ENCODE measurements around the gene KIAA1671.

Gene KIAA1671

GRCh38 chr22:25018009-25018408, 65.5 kb downstream of the KIAA1671 start:
- DNase-seq = no peak

GRCh38 chr22:25019427-25020184, 67.1 kb downstream of the KIAA1671 start:
- no peak for DNase-seq

DNA sequence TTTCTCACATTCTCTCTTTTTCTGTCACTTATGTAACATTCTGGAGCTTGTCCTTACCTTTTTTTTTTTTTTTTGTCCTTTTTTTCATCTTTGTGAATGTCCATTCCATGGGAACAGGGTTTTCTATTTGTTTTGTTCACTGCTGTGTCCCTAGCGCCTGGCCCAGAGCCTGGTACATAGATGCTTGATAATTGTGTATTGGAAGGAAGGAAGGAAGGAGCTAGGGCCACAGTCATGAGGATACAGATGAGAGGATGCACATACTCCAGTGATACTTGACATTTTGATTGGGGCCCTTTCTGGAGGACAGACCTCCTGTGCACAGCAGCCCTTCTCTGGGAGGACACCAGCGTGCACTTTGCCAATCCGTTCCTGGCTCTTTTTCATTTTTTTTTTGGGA, 68.9 kb downstream of the KIAA1671 start:
- no peak for DNase-seq

DNA sequence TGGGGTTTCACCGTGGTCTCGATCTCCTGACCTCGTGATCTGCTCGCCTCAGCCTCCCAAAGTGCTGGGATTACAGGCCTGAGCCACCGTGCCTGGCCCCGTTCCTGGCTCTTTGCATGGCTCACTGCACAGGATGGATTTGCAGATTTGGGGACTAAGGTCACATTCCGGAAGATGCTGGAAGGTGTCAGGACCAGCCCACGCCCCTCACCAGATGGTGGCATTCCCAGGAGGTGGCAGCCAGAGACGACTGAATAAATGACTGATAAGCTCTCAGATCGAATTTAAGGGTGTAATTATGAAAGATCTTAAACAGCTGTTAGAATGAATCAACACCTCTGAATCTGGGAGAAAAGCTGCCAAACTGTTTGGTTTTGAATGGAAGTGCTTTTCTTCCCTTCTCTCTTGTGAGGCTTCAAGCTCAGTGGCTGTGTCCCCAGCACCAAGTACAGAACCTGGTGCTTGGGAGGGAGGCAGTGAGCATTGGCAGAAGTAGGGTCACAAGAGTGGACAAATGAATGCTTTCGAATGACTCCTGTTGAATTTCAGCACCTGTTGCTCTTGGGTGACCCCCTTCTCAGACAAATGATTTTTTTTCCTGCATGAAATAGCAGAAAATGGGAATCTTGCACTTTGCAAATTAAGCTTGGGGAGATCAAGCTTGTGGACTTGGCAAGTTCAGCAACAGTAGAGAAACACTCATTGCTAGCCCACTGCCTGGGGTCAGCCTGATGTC, 69.6 kb downstream of the KIAA1671 start:
- no peak for DNase-seq

- no peak for DNase-seq
Measured at GRCh38 chr22:25023879-25024278, 71.4 kb downstream of the KIAA1671 start.

GRCh38 chr22:25024895-25025294, 72.4 kb downstream of the KIAA1671 start:
- no peak for DNase-seq

DNA sequence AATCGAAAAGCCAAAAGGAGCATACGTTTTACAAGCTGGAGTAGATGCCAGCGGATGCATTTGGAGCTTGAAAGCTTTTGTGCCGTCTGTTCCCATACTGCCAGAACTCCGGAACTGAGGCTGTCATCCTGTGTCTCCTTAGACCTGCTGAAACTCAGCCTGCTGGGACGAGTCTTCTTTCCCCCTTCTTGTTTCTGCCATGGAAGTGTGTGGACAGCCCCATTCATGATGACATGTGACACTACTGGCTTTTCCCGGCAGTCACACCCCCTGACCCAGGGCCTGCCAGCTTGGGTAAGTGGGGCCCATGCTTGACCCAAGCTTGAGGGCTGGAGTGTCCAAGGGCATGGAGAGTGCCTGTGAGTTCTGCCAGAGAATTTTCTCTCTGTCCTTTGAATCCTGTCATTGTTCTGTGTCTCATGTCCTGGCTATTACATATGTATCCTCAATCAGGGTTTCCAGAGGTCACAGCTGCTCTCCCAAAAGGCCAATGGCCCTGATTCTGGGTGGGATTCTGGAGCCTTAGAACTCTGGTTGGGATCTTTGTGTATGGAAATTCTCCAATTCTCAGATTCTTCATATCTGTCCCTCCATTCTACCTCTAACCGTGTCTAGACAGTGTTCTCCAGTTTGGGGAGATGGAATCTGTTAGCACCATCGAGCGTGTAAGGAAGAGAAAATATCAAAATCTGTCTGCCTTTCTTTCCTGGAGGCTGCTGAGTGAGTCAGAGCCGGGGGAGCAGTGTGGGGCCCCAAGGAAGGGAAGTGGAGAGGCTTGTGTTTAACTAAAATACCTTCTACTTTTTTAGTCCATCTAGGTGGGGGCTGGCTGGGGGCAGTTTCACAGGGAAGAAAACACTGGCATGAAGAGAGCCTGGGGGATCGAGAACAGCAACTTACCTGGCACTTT, 73.2 kb downstream of the KIAA1671 start:
- peak in 1 of 2 experiments; percentile 29 for DNase-seq

DNA sequence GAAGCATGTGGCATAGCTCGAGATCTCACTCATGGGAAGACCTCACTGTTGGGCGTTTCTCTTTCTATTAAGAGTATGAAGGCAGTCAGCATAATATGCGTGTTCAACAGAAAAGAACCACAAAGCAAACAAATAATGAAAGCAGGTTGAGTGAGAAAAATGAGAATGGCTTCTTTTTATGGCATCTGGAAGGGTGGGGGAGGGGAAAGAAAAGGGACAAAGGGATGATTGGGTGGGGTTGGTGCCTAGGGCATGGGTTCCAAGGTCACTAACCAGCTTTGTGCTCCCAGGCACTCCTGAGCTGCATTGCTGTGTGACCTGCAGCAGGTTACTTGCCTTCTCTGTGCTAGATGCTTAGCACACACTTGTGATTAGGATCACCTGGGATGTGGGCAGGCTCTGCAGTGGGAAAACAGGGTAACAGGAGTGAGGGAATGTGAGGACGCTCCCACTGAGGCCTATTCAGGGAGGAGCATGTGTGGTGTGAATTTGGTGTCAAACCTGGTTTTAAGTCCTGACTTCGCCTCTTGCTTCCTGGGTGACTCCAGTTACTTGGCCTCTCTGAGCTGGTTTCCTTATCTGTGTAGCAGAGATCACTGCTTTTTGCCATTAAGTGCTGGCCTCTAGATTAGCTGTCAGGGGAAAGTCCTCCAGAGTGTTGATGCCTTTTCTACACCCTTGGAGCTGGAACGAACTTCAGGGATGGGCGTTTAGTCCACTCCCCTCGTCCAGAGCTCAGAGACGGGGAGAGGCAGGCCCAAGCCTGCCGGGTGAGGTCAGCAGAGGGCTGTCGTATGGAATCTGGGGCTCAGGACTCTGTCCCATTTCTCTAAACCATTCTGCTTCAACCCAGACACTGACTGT, 74.8 kb downstream of the KIAA1671 start:
- no peak for DNase-seq

DNA sequence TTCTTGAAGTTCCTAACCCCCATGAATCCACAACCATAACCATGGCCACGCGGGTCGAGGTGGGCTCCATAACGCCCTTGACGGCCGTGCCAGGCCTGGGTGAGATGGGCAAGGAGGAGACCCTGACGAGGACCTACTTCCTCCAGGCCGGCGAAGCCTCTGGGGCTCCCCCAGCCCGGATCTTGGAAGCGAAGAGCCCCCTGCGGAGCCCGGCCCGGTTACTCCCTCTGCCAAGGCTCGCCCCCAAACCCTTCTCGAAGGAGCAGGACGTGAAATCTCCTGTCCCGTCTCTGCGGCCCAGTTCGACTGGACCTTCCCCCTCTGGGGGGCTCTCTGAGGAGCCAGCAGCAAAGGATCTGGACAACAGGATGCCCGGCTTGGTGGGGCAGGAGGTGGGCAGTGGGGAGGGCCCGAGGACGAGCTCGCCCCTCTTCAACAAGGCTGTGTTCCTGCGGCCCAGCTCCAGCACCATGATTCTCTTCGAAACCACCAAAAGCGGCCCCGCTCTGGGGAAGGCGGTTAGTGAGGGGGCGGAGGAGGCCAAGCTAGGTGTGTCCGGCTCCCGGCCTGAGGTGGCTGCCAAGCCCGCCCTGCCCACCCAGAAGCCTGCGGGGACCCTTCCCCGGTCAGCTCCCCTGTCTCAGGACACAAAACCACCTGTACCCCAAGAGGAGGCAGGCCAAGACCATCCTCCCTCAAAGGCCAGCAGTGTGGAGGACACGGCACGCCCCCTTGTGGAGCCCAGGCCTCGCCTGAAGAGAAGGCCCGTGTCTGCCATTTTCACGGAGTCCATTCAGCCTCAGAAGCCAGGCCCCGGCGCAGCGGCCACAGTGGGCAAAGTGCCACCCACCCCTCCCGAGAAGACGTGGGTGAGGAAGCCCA, 75.7 kb downstream of the KIAA1671 start:
- DNase-seq = peak; percentile 36 to 41

- DNase-seq = no peak
Measured at GRCh38 chr22:25028841-25029141, 76.3 kb downstream of the KIAA1671 start.

GRCh38 chr22:25029181-25029580, 76.7 kb downstream of the KIAA1671 start:
- no peak for DNase-seq

DNA sequence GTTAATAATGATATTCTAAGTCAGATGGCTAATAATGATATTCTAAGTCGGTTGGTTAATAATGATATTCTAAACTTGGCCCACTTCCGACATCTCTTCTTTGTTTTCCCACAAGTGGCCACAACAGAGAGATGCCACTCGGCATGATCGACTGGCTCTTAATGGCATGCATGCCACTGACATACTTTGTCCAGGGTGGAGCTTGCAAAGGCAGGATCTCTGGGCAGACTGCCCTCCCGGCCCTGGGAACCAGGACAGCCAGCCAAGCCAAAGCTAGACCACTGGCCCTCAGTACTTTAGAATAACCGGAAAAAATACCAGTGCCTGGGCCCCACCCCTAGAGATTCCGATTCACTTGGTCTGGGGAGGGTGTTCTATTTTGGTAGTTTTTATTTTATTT, 78.1 kb downstream of the KIAA1671 start:
- no peak for DNase-seq

GRCh38 chr22:25032066-25032465, 79.5 kb downstream of the KIAA1671 start:
- no peak for DNase-seq

- DNase-seq = no peak
Measured at GRCh38 chr22:25035715-25036114, 83.2 kb downstream of the KIAA1671 start.

- DNase-seq = no peak
Measured at GRCh38 chr22:25038239-25038638, 85.7 kb downstream of the KIAA1671 start.

- no peak for DNase-seq
Measured at GRCh38 chr22:25038771-25039170, 86.3 kb downstream of the KIAA1671 start.

- no peak for DNase-seq
Measured at GRCh38 chr22:25039255-25039654, 86.7 kb downstream of the KIAA1671 start.

GRCh38 chr22:25039754-25040153, 87.2 kb downstream of the KIAA1671 start:
- DNase-seq = no peak

GRCh38 chr22:25045159-25045558, 92.6 kb downstream of the KIAA1671 start:
- DNase-seq = no peak

DNA sequence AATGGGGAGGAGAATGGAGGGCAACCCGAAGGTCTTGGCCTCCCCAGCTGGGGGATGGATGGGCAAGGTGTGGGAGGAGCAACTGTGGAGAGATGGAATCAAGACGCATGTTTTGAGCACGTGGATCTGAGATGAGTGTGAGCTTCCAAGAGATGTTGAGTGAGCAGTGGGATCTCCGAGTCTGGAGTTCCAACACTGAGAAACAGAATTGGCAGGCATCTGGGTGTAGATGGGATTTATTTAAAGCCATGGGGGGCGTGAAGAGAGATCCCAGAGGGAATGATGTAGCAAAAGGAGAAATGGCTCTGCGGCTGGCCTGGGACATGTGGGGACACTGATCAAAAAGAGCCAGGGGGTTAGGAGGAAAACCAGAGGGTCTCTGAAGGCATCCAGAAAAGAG, 95.6 kb downstream of the KIAA1671 start:
- no peak for DNase-seq
